Measurements from ENCODE around the gene CAMK1D.

- TF ChIP-seq EZH2 (IDR thresholded peaks at IDR 0.05; ENCODE audit: borderline replicate concordance) = no peak
- no peak for TF ChIP-seq CTCF (IDR thresholded peaks at IDR 0.05; ENCODE audit: poor library complexity)
These were observed 64.0 kb downstream of the CAMK1D start for GRCh38 chr10:12413369-12413711.

Data from hepatocyte (in vitro differentiated cells).